ENCODE measurements around the gene FAS. TPM values are rescaled to one million over a fixed set of nuclear protein-coding genes. Genes with fewer than 3 reads are reported as not detected.

Gene FAS
- polyA plus RNA-seq, 1 donor (not counting 4 experiments of a cell fraction or from before 2014, with no cell fraction given), result 44.8 TPM

DNA sequence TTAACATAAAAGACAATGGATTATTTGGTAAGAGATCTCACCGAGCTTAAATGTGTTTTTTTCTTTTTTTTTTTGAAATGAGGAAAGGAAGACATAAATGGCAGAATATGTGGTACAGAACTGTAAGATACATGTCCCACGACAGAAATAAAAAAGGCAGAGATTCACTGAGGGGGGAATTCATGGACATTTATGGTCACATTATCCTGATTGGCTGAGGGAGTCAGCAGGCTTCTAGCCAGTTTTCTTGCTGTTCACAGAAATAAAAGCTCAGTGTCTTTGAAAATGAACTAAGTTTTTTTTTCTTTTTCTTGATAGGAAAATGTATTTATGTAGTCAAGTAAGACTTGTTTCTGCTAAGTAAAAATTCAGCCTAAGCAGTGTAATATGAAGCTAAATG is 8.2 kb upstream of the FAS start:
- no peaks in the 10 kb centered on the region for H3K27me3 ChIP-seq (ENCODE audit: control insufficient read depth, extremely low read depth, insufficient read depth, low read length)
- dilution Hi-C loops (cut with MboI; ENCODE audit: extremely low pct_ligation_motif_present, low sequenced_read_pairs), result no loop called here
- H3K36me3 ChIP-seq (ENCODE audit: control insufficient read depth in 2 of 2, extremely low read depth in 1 of 2, insufficient read depth in 2 of 2, low read length in 2 of 2), result no peaks in the 10 kb centered on the region
- no peak overlapping the region for H3K27ac ChIP-seq (ENCODE audit: control insufficient read depth, insufficient read depth, low read length)
- H3K9me3 ChIP-seq (ENCODE audit: control insufficient read depth, low read depth, low read length), result no peaks in the 10 kb centered on the region
- H3K4me2 ChIP-seq (ENCODE audit: control insufficient read depth, extremely low read depth, insufficient read depth, low read depth, low read length), result no peak overlapping the region
- H3K79me2 ChIP-seq (ENCODE audit: control insufficient read depth, insufficient read depth, low read length), result no peaks in the 10 kb centered on the region
- H3K9me1 ChIP-seq (ENCODE audit: control insufficient read depth, extremely low read depth, insufficient read depth, low read length), result no peaks in the 10 kb centered on the region
- H4K20me1 ChIP-seq (ENCODE audit: control insufficient read depth, extremely low read depth, insufficient read depth, low read length), result no peaks in the 10 kb centered on the region
- no peak overlapping the region for H3K9ac ChIP-seq (ENCODE audit: control insufficient read depth, extremely low read depth, insufficient read depth, low read length)
- TF ChIP-seq EZH2 (IDR thresholded peaks at IDR 0.05; ENCODE audit: low read length), result no peak
- TF ChIP-seq, protein P1, sequence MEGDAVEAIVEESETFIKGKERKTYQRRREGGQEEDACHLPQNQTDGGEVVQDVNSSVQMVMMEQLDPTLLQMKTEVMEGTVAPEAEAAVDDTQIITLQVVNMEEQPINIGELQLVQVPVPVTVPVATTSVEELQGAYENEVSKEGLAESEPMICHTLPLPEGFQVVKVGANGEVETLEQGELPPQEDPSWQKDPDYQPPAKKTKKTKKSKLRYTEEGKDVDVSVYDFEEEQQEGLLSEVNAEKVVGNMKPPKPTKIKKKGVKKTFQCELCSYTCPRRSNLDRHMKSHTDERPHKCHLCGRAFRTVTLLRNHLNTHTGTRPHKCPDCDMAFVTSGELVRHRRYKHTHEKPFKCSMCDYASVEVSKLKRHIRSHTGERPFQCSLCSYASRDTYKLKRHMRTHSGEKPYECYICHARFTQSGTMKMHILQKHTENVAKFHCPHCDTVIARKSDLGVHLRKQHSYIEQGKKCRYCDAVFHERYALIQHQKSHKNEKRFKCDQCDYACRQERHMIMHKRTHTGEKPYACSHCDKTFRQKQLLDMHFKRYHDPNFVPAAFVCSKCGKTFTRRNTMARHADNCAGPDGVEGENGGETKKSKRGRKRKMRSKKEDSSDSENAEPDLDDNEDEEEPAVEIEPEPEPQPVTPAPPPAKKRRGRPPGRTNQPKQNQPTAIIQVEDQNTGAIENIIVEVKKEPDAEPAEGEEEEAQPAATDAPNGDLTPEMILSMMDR (optimal IDR thresholded peaks at IDR 0.05 in 1 of 3, IDR thresholded peaks at IDR 0.05 in 1 of 3, conservative IDR thresholded peaks at IDR 0.05 in 1 of 3; ENCODE audit: extremely low read depth in 1 of 3, insufficient read depth in 2 of 3, low read length in 3 of 3), result no peak
- no peak for FAIRE-seq
- no peak overlapping the region for H3K4me3 ChIP-seq (ENCODE audit: control insufficient read depth in 2 of 3, extremely low read depth in 1 of 3, insufficient read depth in 2 of 3, low read depth in 1 of 3, low read length in 3 of 3)
- H3K4me1 ChIP-seq (ENCODE audit: control insufficient read depth, extremely low read depth, insufficient read depth, low read length), result peaks cover 6% of the 10 kb centered on the region
- DNase-seq (ENCODE audit: low read depth, low spot score), result no peak
- no peak overlapping the region for H2AFZ ChIP-seq (ENCODE audit: control insufficient read depth, low read length)

DNA sequence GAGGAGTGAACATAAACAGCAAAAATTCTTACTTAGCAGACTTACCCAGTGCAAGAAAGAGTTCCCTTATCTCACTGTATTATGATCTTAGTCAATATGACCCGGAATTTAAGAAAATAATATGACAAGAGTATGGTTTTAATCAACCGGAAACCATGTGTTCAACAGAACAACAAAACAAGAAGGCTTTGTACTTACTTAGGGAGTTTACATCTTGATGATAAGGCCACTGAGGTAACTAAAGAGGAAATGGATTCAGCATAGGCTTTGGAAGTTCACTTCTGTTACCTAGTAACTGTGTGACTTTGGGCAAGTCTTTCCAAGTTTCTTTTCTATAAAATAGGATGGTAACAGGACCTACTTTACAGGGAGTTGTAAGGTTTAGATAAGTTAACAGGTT is 7.4 kb upstream of the FAS start:
- H3K4me1 ChIP-seq (ENCODE audit: control insufficient read depth, extremely low read depth, insufficient read depth, low read length), result peaks cover 6% of the 10 kb centered on the region
- H4K20me1 ChIP-seq (ENCODE audit: control insufficient read depth, extremely low read depth, insufficient read depth, low read length), result no peaks in the 10 kb centered on the region
- H3K4me2 ChIP-seq (ENCODE audit: control insufficient read depth, extremely low read depth, insufficient read depth, low read depth, low read length), result no peak overlapping the region
- no peak overlapping the region for H3K9ac ChIP-seq (ENCODE audit: control insufficient read depth, extremely low read depth, insufficient read depth, low read length)
- DNase-seq (ENCODE audit: low read depth, low spot score), result no peak
- no peaks in the 10 kb centered on the region for H3K9me3 ChIP-seq (ENCODE audit: control insufficient read depth, low read depth, low read length)
- no peaks in the 10 kb centered on the region for H3K79me2 ChIP-seq (ENCODE audit: control insufficient read depth, insufficient read depth, low read length)
- no peak overlapping the region for H3K27ac ChIP-seq (ENCODE audit: control insufficient read depth, insufficient read depth, low read length)
- no peak overlapping the region for H2AFZ ChIP-seq (ENCODE audit: control insufficient read depth, low read length)
- H3K4me3 ChIP-seq (ENCODE audit: control insufficient read depth in 2 of 3, extremely low read depth in 1 of 3, insufficient read depth in 2 of 3, low read depth in 1 of 3, low read length in 3 of 3), result no peak overlapping the region
- FAIRE-seq, result no peak
- H3K27me3 ChIP-seq (ENCODE audit: control insufficient read depth, extremely low read depth, insufficient read depth, low read length), result no peaks in the 10 kb centered on the region
- TF ChIP-seq EZH2 (IDR thresholded peaks at IDR 0.05; ENCODE audit: low read length), result no peak
- TF ChIP-seq, protein P1 (optimal IDR thresholded peaks at IDR 0.05 in 1 of 3, IDR thresholded peaks at IDR 0.05 in 1 of 3, conservative IDR thresholded peaks at IDR 0.05 in 1 of 3; ENCODE audit: extremely low read depth in 1 of 3, insufficient read depth in 2 of 3, low read length in 3 of 3), result no peak
- H3K36me3 ChIP-seq (ENCODE audit: control insufficient read depth in 2 of 2, extremely low read depth in 1 of 2, insufficient read depth in 2 of 2, low read length in 2 of 2), result no peaks in the 10 kb centered on the region
- H3K9me1 ChIP-seq (ENCODE audit: control insufficient read depth, extremely low read depth, insufficient read depth, low read length), result no peaks in the 10 kb centered on the region
- dilution Hi-C loops (cut with MboI; ENCODE audit: extremely low pct_ligation_motif_present, low sequenced_read_pairs), result no loop called here
